ENCODE results near the gene CD96.

- no peak for TF ChIP-seq CTCF (IDR thresholded peaks at IDR 0.05)
- TF ChIP-seq ZFX (IDR thresholded peaks at IDR 0.05; ENCODE audit: borderline replicate concordance) = no peak
Observed at GRCh38 chr3:111547631-111548030, 5.6 kb downstream of the CD96 start.

Measured in 22Rv1 (cell line).